Activated CD4-positive, alpha-beta T cell treated with anti-CD3 and anti-CD28 coated beads, Interleukin-10, Interleukin-2, amounts not matched to agents 100 ng/mL and 50 ng/mL, durations not matched to agents 16 hours and 8 hours (primary cell): ENCODE data around the gene MXD4.

Source experiments
- DNase-seq: peaks from one replicate; pipeline ENCODE4 v3.0.0-alpha.2; 2020

MXD4 gene

DNA sequence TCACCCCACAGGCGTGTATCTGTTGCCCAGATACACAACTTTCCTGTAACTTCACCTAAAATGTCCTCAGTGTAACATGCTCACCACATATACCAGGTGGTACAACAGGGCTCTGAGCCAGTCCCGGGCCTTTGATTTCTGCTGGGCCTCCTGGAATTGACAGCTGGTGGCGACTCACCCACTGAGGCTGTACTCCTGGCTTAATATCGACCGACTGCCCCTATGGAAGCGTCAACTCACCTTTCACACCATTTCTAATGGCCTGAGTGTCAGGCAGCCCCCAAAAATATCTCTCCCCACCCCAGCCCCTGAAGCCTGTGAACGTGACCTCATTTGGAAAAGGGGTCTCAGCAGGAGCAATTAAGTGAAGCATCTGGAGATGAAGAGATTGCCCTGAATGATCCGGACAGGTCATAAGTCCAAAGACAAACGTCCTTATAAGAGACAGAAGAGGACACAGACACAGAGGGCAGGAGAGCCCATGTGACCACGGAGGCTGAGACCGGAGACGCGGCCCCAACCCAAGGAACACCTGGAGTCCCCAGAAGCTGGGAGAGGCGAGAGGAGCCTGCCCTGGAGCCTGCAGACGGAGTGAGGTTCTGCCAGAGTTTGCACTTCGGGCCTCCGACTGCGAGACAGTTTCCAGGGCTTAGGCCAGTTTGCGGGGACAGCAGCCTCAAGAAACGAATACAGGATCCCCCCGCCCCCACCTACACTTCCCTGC is 12.6 kb upstream of the MXD4 start:
- DNase-seq = no peak

DNA sequence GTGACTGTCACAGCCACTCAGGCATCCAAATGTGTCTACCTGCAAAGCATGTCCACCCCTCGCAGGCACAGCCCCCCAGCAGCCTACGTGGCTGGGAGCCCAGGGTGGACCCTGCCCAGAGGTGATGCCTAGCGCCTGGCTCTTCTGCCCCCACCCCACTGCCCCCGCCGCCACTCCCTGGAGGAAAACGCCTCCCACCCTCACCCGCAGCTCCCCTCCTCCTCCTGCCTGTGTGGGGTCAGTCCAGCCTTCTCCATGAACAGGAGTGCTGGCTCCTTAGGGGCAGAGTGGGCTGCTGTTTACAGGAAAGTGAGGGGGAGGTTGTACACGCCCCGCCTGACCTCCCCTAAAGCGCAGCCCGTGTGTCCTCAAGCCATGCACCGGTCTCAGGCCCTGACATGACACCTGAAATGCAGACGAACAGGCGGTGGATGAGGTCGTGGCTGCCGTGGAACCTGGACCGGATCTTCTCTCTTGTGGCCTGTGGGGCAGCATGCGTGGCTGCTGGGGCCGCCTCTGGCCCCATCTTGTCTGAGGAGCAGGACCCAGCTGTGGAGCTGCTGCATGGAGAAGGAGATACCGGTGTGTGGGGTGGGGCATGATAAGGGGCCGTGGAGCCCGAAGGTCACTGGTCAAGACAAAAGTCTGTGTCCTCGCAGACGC is 11.9 kb upstream of the MXD4 start:
- DNase-seq = no peak

DNA sequence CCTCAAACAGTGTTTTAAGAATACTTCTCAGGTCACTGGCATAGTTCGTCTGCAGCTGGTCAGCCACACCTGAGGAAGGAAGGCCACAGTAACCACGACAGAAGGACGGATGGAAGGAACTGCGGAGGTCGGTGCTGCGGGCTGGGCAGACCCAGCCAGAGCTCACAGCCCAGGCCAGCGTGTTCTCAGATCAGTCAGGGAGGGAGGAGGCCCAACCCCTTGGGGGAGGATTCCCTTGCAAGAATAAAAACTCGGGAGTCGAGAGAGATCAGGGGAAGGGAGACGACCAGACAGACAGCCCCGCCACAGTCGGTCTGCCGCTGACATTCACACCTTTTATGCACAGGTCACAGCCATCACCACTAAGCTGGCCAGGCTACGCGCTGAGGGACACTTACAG is 11.3 kb upstream of the MXD4 start:
- DNase-seq = no peak

DNA sequence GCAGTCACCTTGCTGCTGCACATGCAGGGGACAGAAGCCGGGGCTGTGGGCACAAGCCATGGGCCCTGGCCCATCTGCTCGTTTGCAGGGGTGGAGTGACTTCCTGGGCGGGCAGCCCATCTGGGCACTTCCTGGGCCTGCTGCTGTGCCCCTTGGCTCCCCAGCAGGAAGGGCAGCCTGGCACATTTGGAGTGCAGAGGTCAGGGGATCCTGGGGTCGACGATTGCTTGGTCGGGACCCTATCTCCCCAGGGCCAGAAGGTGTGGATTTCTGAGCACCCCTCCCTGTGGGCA is 10.9 kb upstream of the MXD4 start:
- no peak for DNase-seq

DNA sequence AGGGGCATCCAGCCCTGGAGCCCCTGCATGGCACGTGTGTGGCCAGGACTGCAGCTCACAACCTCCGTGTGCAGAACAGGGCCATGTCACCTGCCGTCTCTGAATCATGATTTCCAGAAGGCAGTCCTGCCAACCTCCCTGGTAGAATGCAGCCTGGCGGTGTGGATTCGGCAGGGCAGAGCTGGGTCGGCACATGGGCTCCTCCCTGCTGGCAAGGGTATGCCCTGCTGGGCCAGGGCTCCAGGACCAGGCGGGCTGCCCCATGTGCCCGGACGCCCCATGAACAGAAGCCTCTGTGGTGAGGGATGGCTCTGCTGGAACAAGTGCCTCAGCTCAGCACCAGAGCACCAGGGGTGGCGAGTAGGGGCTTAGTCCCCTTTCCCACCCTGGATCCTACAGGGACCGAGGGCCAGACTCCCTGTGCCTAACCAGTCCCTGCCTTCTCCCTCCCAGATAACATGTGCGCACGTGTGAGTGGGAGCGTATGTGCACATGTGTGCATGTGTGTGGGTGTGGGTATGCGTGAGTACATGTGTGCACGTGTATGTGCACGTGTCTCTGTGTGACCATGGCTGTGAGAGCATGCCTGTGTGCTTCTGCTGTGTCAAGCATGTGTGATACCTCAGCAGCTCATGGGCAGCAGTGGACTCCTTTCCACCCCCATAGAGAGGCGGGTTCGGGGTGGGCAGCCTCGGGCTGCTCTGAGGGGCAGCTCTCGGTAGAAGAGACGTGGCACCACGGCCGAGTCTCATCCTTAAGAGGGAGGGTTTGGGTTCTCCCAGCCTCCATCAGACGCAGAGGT is 10.3 kb upstream of the MXD4 start:
- DNase-seq = no peak

DNA sequence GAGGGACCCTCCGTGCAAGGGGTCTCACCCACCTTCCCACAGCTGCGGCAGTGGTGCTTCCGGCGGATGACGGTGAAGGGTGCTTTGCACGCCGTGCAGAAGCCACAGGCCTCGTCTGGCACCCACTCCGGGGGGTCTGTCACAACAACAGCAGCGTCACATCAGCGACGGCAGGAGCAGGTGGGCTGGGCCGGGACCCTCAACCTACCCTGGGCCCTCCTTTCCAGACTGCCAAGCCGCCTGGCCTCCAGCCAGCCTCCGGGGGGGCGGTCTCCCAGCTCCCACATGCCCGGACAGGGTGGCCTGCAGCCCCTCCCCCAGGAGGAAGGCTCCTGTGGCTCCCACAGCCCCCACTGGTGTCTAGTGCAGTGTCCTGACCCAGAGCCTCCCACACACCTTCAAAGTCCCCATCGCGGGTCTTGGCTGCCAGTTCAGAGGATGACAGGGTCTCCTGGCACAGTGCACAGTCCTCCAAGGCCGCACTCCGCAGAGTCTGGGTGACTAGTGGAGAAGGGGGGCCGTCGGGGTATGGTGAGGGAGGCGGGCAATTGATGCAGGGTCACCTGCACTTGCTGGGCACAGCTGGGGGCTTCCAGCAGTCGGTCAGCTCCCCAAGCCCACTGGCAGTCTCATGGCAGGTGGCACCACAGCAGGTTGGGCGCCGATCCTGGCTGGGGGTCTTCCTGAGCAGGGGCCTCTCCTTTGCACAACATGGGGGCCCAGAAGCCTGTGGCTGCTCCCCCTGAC is 9.5 kb upstream of the MXD4 start:
- DNase-seq = no peak

DNA sequence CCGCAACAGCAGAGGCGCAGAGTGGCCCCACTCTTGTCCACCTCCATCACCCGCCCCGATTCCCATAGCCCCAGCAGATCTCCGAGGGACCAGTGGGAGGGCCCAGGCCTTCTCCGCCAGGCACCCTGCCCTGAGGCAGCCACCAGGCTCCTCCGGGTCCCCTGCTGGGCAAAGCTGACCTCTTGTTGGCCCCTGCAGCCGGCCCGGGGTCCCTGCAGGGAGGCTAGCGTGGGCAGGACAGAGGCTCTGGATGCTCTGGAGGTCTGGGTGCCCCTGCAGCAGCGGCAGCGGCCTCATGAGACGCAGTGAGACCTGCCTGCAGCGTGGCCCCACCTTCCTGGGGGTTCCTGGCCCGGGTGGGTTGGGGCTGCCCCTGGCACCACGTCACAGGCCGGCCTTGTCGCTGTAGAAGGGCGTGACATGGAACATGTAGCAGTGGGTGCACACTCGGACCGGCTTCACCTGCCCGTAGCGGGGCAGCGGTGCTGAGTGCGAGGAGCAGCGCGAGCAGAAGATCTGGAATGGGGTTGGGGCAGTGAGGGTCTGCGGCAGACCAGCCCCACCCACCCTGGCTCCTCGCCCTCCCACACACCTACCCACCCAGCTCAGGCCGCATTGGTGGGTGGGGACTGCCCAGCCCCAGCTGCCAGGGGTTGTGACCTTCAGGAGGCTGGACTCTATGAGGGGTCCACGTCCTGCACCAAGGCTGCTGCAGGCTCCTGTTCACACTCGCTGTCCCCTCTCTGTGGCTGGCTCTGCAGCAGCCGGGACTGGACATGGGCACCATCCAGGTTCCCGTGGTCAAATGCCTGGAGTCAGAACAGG is 8.6 kb upstream of the MXD4 start:
- DNase-seq = no peak

DNA sequence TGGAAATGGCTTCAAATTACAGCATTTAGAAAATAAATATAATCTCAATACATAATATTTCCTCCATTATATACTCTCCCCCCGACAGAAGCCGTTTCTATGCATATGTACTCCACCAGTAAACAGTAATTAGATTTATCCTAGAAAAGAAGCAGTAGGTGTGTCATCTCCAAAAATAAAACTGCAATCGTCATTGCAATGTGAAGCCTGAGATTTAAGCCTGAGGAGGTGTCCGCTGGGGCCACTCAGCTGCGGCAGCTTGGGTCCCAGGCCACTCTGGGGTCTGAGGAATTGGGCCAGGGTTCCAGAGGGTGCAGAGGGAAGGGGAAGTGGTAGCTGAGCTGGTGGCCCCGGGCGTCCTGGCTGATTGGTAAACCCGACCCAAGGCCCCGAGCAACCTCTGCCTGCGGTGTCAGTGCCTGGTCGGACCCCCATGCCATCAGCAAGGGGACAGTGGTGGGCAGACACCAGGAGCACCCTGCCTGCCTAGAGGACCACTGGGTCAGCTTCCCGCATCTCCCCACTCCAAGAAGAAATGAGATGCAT is 7.8 kb upstream of the MXD4 start:
- no peak for DNase-seq

DNA sequence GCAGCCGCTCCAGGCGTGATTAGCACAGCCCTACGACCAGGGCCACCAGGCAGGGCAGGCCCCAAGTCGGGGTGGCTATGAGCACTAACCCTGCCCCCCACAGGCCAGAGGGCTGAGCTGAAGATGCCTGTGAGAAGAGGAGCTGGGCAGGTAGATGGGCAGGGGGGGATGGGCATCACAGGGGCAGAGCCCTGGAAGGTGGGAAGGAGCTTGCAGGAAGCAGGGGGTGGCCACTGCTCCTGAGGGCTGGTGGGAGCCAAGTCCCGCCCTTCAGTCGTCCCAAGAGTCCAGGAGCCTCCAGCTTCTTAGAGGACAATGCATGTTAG is 7.3 kb upstream of the MXD4 start:
- no peak for DNase-seq

DNA sequence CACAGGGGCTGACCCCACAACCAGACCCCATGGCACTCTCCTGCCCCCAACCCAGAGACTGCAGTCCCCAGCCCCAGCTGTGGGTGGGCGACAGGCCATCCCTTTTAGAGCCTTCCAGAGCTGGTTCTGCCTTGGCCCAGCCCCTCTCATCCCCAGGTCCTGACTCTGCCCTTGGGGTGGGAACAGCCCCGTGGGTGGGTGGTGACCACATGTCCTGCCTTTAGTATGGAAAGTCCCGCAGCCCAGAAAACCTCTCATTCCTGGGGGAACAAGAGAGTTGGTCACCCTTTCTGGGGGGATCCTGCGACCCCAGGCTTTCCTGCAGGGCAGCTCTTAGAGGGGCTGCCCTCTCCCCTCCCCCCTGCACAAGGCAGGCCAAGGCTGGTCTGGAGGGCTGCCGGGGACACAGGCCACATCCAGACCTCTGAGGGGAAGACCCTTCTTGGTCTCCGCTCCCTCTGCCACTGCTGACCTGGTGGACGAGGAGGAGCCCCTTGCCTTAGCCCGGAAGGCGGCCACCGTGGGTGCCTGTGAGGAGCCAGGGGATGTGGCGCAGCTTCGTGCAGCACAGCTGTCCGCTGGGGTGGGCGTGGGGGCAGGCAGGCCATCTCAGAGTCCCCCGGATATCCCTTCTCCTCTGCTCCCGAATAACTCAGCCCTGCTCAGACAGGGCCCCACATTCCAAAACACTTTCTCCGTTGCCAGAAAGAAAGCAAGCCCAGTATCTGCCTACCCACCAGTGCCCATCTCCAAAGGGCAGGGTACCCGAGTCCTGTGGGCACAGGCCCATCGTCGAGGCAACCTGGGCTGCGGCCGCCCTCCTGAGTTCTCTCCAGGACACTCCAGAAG is 6.7 kb upstream of the MXD4 start:
- DNase-seq = no peak

DNA sequence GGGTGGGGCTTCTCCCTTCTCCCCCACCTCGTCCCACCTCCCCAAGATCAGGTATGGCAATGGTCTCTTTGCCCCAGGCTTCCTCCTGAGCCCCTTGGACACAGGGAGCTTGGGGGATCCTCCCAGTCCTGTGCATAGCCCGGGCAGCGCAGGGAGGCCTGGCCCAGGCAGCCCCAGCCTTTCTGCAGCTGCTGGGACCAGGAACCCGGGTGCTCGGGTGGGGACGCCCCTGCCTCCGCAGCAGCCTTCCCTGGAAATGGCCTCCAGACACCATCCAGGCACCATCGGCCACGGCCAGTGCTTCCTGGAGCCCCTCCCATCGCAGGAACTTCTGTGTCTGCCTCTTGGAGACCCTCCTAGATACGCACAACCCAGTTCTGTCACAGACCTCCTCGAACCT is 5.9 kb upstream of the MXD4 start:
- no peak for DNase-seq

DNA sequence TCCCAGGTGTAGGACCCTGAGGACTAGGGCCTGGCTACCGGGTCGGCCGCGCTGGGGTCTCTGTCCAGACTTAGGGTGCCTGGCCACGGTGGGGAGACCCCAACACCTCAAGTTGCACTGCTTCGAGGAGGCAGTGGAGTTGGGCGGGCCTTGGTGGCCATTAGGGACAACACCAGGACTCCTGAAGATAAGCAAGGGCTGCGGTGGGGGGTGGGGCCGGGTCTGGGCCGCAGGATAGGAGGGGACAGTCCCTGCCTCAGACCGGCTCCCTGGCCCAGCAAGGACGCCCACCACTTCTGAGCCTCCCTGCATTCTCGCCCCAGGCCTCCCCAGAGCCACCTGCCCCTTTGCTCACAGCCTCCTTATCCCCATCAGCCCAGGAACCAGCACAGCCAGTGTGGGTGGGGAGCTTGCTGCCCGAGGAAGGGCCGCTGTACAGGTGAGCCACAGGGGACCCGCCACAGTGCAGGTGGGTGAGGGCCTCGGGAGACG is 5.5 kb upstream of the MXD4 start:
- no peak for DNase-seq

DNA sequence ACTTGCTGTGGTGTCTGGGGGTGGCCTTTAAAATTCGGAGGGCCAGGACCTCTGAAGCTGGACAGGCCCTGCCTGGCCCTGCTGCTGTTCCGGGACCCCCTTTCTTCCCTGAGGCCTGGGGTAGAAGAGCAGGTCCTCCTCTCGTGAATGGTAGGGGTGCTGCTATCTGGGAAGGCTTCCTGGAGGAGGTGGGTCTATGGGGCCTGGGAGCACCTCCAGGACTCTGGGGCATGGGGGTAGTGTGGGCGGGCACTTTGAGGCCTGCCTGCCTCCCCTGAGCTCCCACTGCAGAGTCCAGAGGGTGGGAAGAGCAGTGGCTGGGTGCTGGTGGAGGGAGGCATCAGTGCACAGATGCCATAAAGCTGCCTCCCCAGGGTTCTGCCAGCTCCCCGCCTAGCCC is 4.9 kb upstream of the MXD4 start:
- no peak for DNase-seq

DNA sequence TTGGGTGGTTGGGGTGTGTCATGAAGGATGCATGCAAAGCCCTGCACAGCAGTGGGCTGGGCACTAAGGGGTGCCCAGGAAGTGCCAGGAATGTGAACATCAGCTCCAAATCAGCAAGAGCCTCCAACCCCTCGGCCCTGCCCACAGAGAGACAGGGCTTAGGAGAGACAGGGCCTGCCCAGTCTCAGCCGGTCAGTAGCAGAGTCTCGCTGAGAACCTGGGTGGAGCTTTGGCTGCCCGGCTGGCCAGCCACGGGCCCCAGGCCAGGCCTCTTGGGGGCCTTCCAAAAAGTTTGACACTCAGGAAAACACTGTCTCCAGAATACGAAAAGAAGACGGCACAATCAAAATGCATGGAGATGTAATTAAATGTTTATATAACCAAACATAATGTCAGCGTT is 4.3 kb upstream of the MXD4 start:
- no peak for DNase-seq

DNA sequence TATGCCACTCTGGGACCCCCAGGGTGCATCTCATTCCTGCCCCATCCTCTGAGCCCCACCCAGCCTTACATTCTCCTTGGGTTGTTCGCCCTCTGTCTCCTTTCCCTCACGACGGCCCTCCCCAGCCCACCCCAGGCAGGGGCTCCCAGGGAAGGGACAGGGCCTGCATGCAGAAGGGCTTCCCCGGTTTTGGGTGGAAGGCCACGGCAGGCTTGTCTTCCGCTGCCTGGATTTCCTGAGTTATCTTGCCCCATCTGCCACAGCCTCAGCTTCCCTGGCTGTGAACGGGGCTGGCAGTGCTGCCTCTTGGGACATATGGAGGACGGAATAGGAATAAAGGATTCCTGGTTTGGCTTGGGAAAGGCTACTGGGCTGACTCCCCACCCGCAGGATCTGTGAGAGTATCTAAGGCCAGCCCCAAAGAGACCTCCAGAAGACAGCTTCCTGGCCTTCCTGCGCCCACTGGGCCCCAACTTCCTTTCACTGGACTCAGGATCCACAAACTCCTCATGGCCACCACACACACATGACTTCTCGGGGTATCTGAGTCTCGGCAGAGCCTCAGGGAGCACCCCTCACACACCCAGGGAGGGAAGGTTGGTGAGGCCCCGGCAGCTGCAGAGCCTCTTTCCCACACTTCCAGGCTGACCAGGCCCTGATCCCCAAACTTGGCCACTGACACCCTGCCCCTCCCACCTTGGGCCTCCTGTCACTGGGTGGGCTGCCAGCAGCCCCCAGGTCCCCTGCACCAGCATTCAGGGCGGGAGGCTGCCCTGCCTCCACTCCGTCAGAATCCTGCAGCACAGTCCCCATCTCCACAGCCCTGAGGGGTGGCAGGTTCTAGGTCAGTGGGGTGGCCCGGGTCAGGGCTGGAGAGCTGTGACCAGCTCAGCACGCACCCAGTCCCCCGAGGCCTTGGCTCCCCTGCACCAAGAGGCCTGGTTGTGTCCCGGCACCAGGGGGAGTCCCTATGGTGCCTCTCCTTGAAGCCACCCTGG is 3.5 kb upstream of the MXD4 start:
- DNase-seq = no peak

DNA sequence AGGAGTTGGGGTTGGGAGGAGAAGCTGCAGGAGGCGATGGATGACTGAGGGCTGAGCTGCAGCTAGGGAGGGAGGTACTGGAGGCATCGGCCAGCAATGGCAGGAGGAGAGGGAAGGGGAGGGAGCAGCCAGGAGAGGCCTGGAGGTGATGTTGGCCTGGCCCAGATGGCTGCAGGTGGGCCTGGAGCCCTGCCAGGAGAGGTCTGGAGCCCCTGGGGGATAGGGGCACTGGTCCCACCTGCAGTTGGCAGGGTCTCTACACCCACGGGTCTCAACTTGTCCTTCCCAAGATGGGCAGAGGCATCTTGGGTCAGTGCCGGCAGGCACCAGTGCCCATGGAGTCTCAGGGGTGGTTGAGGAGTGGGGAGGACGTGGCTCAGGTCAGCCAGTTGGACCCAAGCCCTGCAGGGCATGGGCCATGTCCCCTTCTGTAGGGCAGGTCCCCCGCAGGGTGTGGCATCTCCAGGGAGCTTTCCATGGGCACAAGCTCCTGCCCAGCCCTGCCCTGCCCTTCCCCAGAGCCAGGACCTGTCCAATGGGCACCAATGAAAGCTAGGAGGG is 2.7 kb upstream of the MXD4 start:
- no peak for DNase-seq

DNA sequence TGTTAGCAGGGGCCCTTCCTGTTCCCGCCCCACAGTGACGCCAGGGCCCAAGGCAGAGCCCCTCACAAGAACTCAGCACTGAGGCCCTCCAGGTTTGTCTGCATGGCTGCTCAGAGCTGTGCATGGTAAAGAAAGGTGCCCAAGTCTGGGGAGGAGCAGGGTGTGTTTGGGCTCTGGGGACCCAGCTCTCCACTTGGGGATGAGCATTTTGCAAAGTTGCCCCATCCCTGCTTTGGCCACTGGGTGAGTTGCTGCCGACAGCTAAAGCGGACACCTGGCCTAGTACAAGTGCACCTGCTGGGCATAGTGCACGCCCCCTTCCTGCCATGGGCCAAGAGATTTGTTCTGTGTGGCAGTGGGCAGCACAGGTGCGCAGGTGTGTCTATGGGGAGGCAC is 2.0 kb upstream of the MXD4 start:
- no peak for DNase-seq

DNA sequence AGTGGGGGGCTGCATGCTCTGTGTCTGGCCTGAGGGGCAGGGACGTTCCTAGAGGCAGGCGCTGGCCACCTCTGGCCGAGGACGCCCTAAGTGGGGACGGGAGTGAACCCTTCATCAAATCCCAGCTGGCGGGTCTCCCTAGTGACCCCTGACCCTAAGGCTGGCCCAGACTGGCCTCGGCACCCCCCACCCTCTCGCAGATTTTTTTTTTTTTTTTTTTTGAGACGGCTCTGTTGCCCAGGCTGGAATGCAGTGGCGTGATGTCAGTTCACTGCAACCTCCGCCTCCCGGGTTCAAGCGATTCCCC is 988 bp upstream of the MXD4 start:
- DNase-seq = no peak

DNA sequence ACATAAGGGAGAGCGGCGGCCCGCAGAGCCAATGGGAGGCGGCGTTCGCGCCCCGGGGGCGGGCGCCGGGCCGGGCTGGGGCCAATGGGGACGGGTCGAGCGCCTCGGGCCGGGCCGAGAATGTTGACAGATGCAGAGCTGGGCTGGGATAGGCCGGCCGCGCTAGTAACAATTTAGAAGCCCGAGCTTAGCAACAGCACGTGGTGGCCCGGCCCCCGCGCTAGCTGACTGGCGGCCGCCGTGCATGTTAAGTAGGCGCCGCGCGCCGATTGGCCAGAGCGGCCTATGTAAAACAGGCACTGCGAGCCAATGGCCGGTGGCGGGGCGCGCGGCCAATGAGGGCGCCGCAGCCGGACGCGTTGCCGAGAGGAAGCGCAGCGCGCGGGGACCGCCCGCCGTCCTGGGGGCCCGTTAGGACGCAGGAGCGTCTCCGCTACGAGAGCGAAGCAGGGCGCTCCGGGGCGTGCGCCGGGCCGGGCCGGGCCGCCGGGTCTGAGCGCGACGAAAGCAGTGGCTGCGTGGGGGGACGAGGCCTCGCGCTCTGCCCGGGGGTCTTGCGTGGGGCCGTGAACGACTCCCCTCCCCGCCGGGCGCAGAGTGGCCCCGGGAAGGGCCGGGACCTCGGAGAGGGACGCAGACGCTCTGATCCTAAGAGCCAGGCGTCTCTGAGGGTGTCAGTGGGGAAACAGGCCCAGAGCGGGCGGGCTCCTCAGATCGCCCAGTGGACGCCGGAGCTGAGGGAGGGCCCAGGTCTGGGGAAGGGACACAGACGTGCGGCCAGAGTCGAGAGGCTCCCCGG is 435 bp upstream of the MXD4 start:
- DNase-seq = peak; percentile 99
